PC-3 (cell line): ENCODE results near the gene TUT1. TPM values are rescaled to one million over a fixed set of nuclear protein-coding genes. Genes with fewer than 3 reads are reported as not detected.

Experiments
- ATAC-seq: fragments of 200-7000 bp; cut with Tn5 transposase; 2 replicates; pipeline ENCODE4 v1.9.1; 2020; ENCODE audit warnings: mild to moderate bottlenecking, moderate library complexity
- BruUV-seq: library from RNA; stranded (reverse); fragments of 400-500 nt; replicated peaks from 2 replicates; lab custom pipeline; 2021; lab: Mats Ljungman, UMichigan
- CTCF ChIA-PET: fragments of 300-600 bp; sonication (Branson Sonifier 250); formaldehyde crosslinking; loops from one replicate; lab custom pipeline; 2022; ENCODE audit warnings: antibody characterized with exemption; lab: Charles Lee
- POLR2A ChIA-PET: fragments of 300-600 bp; sonication (Branson Sonifier 250); formaldehyde crosslinking; loops from one replicate; lab custom pipeline; 2022; ENCODE audit warnings: antibody characterized with exemption; ENCODE audit not compliant: unreplicated experiment; lab: Charles Lee
- DNase-seq: peaks from one replicate; pipeline ENCODE4 v3.0.0-alpha.2; 2015
- H2AFZ ChIP-seq: fragments of 300-600 bp; sonication (generic); 2 replicates; pipeline ENCODE4 v1.6.0; 2016; ENCODE audit warnings: antibody characterized with exemption, low read length
- H3F3A ChIP-seq: fragments of 300-600 bp; sonication (generic); one replicate; pipeline ENCODE4 v1.6.0; 2017; ENCODE audit warnings: antibody characterized with exemption, low read length, control low read depth, mild to moderate bottlenecking; ENCODE audit not compliant: unreplicated experiment
- H3K27ac ChIP-seq: fragments of 300-600 bp; sonication (generic); 2 replicates; pipeline ENCODE4 v1.5.1; 2016; ENCODE audit warnings: mild to moderate bottlenecking, low read length
- H3K27me3 ChIP-seq: fragments of 300-600 bp; sonication (generic); 2 replicates; pipeline ENCODE4 v1.6.1; 2016; ENCODE audit warnings: low read length, mixed read lengths
- H3K36me3 ChIP-seq: fragments of 300-600 bp; sonication (generic); 2 replicates; pipeline ENCODE4 v1.6.1; 2016; ENCODE audit warnings: low read depth, mixed run types, low read length, mixed read lengths
- H3K4me1 ChIP-seq: fragments of 300-600 bp; sonication (generic); 2 replicates; pipeline ENCODE4 v1.5.1; 2016; ENCODE audit warnings: low read length; ENCODE audit not compliant: insufficient read depth
- H3K4me2 ChIP-seq: fragments of 300-600 bp; sonication (generic); 2 replicates; pipeline ENCODE4 v1.6.0; 2016; ENCODE audit warnings: low read length
- H3K4me3 ChIP-seq: fragments of 300-600 bp; sonication (generic); 2 replicates; pipeline ENCODE4 v1.5.1; 2016; ENCODE audit warnings: mild to moderate bottlenecking, low read length, mixed read lengths
- H3K79me2 ChIP-seq: fragments of 300-600 bp; sonication (generic); 2 replicates; pipeline ENCODE4 v1.6.1; 2017; ENCODE audit warnings: low read length, mixed read lengths
- H3K9ac ChIP-seq: fragments of 300-600 bp; sonication (generic); 2 replicates; pipeline ENCODE4 v1.6.0; 2016; ENCODE audit warnings: mild to moderate bottlenecking, low read length
- H3K9me2 ChIP-seq: fragments of 300-600 bp; sonication (generic); replicated peaks from 2 replicates; pipeline ENCODE4 v1.6.1; 2016; ENCODE audit warnings: mixed run types, low read length, mixed read lengths
- H3K9me3 ChIP-seq: fragments of 300-600 bp; sonication (generic); 2 replicates; pipeline ENCODE4 v1.6.1; 2016; ENCODE audit warnings: low read length, mixed read lengths
- H4K20me1 ChIP-seq: fragments of 300-600 bp; sonication (generic); 2 replicates; pipeline ENCODE4 v1.6.1; 2016; ENCODE audit warnings: low read length, mixed read lengths
- CTCF ChIP-seq: fragments of 300-600 bp; sonication (generic); conservative IDR thresholded peaks from 2 replicates; pipeline ENCODE4 v1.5.1; 2017; ENCODE audit warnings: antibody characterized with exemption, low read depth, mild to moderate bottlenecking, low read length
- EZH2 ChIP-seq: fragments of 300-600 bp; sonication (generic); IDR thresholded peaks from one replicate; pipeline ENCODE4 v1.6.1; 2017; ENCODE audit warnings: antibody characterized with exemption, mild to moderate bottlenecking, low read length; ENCODE audit not compliant: unreplicated experiment
- EZH2phosphoT487 ChIP-seq: fragments of 300-600 bp; sonication (generic); IDR thresholded peaks from 2 replicates; pipeline ENCODE4 v1.6.1; 2018; ENCODE audit warnings: mild to moderate bottlenecking, antibody characterized with exemption, low read length, borderline replicate concordance
- intact Hi-C: fragments of 100-400 bp; cut with micrococcal nuclease; formaldehyde crosslinking; loops from 2 replicates; pipeline ENCODE4 v1.9.0; 2023
- total RNA-seq: library from RNA; depleted of rRNA; stranded (reverse); fragments of >200 nt; gene quantifications from 2 replicates; pipeline ENCODE4 v1.2.3, GENCODE V29; 2014

Gene TUT1
- total RNA-seq, 1 experiment from 2014 or later = 17.8 TPM

DNA sequence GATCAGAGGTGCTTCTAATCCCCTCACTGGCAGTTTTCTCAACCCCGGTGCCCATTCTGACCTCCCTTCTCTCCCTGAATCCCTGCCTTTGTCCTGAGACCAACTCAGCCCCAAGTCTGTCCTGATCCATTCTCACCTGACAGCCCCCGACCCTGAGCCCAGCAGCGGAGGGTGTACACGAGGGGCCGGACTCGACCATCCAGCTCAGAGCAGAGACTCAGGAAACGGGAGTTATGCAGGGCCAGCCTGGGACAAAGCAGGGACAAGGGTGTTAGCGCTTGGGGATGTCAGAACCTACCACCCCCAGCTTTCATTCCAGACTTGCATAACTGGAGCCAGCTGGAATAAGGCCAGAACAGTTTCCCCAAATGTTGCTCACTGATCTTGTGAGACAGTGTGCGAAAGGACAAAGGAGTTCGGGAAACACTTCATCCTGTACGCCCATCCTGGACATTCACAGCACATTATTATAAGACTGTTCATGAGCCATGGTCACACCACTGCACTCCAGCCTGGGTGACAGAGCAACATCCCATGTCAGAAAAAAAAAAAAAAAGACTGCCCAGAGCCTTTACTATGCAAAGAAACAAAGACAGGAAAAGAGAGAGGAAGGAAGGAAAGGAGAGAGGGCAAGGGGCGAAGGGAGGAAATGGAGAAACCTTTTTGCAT, 14.1 kb downstream of the TUT1 start:
- no peaks in the 10 kb centered on the region for H3F3A ChIP-seq
- no peaks in the 10 kb centered on the region for H3K9me3 ChIP-seq
- DNase-seq (no peak), ATAC-seq (no peak)
- H3K4me1 ChIP-seq = peaks cover 20% of the 10 kb centered on the region
- intact Hi-C loops = no loop called here
- POLR2A ChIA-PET = interaction anchor here (0.7 kb wide), 1 partner anchor 14 kb away, joined by 7 read pairs; no protein-coding TSS in a partner anchor
- peaks cover 41% of the 10 kb centered on the region for H3K79me2 ChIP-seq
- BruUV-seq = no TSS peak
- no peaks in the 10 kb centered on the region for H3K9me2 ChIP-seq
- H3K36me3 ChIP-seq = peaks cover 30% of the 10 kb centered on the region
- H3K4me3 ChIP-seq = no peak overlapping the region
- CTCF ChIA-PET = interaction anchor here (0.7 kb wide), 2 partner anchors 103 to 182 kb away, joined by 4 to 8 read pairs; no protein-coding TSS in a partner anchor
- no peak overlapping the region for H3K4me2 ChIP-seq
- H4K20me1 ChIP-seq = peaks cover 6% of the 10 kb centered on the region
- H2AFZ ChIP-seq = no peak overlapping the region
- H3K27ac ChIP-seq = no peak overlapping the region
- H3K9ac ChIP-seq = no peak overlapping the region
- no peaks in the 10 kb centered on the region for H3K27me3 ChIP-seq
- TF ChIP-seq CTCF (no peak), EZH2 (no peak), EZH2phosphoT487 (no peak)

GRCh38 chr11:62575837-62576236, 15.5 kb downstream of the TUT1 start:
- DNase-seq = no peak
- Histone ChIP-seq H3K79me2 (peaks cover 54% of the 10 kb centered on the region), H3K4me1 (peaks cover 33% of the 10 kb centered on the region), H3F3A (no peaks in the 10 kb centered on the region), H3K36me3 (peaks cover 37% of the 10 kb centered on the region), H3K9me2 (no peaks in the 10 kb centered on the region), H3K9ac (peak overlapping the region; percentile 98; the same call in 1 of the 2 replicates), H3K9me3 (no peaks in the 10 kb centered on the region), H2AFZ (no peak overlapping the region), H3K4me3 (peak overlapping the region; percentile 94; the same call in 1 of the 2 replicates), H3K4me2 (peak overlapping the region; percentile 99), H3K27me3 (no peaks in the 10 kb centered on the region), H4K20me1 (peaks cover 19% of the 10 kb centered on the region), H3K27ac (no peak overlapping the region)
- TF ChIP-seq CTCF = no peak
- ATAC-seq = no peak
- ChIA-PET CTCF (no interaction called here), POLR2A (no interaction called here)
- intact Hi-C loops = loop anchor here (1.0 kb wide), 1 partner anchor 15 kb away; the partner anchor contains the start of gene TUT1
- BruUV-seq = no TSS peak

GRCh38 chr11:62575156-62575555, 16.2 kb downstream of the TUT1 start:
- no peak for DNase-seq
- TF ChIP-seq EZH2phosphoT487 = no peak
- no peak for TF ChIP-seq EZH2
- no peak; the same call in 1 of the 2 replicates for TF ChIP-seq CTCF
- no peaks in the 10 kb centered on the region for H3K9me3 ChIP-seq
- ATAC-seq = peak; percentile 23
- H3F3A ChIP-seq = no peaks in the 10 kb centered on the region
- peaks cover 61% of the 10 kb centered on the region for H3K79me2 ChIP-seq
- peak overlapping the region; percentile 92; the same call in 1 of the 2 replicates for H2AFZ ChIP-seq
- H3K36me3 ChIP-seq = peaks cover 43% of the 10 kb centered on the region
- H3K4me3 ChIP-seq = peak overlapping the region; percentile 94
- 0 out of 2 replicates have a peak overlapping the region, but pooled peaks have one; percentile 74 for H3K27ac ChIP-seq
- H3K9me2 ChIP-seq = no peaks in the 10 kb centered on the region
- peak overlapping the region; percentile 98 for H3K9ac ChIP-seq
- peak overlapping the region; percentile 99 for H3K4me2 ChIP-seq
- intact Hi-C loops = loop anchor here (1.0 kb wide), 1 partner anchor 16 kb away; the partner anchor contains the start of gene TUT1
- POLR2A ChIA-PET = interaction anchor here (0.9 to 1.0 kb wide), 2 partner anchors 16 to 17 kb away, joined by 3 to 12 read pairs; partner anchors contain the start of gene TUT1
- no peaks in the 10 kb centered on the region for H3K27me3 ChIP-seq
- peaks cover 25% of the 10 kb centered on the region for H4K20me1 ChIP-seq
- no TSS peak for BruUV-seq
- H3K4me1 ChIP-seq = peaks cover 36% of the 10 kb centered on the region
- CTCF ChIA-PET = interaction anchor here (0.7 to 1.6 kb wide), 3 partner anchors 16 to 150 kb away, joined by 3 to 7 read pairs (median 4); partner anchors contain the start of gene TUT1
